HG03469 (cell line): ENCODE results near the gene MEGF6.

Experiments
- ATAC-seq: cut with Tn5 transposase; IDR thresholded peaks from one replicate; pipeline ENCODE4 v1.9.1; 2021; ENCODE audit warnings: mild to moderate bottlenecking, moderate library complexity, moderate number of reproducible peaks; ENCODE audit not compliant: unreplicated experiment

Gene MEGF6

DNA sequence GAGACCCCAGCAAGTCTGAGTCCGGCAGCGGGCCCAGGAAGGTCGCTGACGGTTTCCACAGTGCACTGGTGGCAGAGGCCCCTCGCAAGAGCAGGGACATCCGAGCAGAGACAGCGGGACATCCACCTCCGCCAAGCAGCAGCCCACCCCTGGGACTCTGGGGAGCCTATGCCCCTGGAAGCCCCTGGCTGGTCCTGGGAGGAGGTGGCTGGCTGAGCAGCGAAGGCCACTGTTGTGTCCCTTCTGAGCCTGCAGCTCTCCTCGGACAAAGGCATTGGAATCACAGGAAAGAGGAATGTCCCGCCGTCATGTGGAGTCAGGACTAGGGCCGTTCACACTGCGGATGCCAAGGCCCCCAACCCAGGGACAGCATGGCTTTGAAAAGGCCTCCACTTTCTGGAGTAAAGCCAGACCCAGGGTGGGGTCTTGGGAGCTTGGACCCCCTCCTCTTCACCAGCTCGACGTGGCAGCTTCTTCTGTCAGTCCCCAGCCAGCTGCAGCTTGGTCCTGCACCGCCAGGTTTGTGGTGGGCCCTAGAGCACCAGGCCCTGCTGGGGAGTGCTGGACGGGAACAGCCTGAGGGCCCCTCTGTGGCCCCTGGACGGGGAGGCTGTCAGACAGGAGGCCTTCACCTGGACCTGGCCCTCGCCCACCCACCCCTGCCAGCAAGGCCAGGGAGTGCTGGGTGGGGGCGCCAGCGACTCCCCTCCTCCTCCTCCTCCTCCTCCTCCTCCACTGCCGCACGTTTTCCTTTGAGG is 1.4 kb downstream of the MEGF6 start:
- no peak for ATAC-seq

DNA sequence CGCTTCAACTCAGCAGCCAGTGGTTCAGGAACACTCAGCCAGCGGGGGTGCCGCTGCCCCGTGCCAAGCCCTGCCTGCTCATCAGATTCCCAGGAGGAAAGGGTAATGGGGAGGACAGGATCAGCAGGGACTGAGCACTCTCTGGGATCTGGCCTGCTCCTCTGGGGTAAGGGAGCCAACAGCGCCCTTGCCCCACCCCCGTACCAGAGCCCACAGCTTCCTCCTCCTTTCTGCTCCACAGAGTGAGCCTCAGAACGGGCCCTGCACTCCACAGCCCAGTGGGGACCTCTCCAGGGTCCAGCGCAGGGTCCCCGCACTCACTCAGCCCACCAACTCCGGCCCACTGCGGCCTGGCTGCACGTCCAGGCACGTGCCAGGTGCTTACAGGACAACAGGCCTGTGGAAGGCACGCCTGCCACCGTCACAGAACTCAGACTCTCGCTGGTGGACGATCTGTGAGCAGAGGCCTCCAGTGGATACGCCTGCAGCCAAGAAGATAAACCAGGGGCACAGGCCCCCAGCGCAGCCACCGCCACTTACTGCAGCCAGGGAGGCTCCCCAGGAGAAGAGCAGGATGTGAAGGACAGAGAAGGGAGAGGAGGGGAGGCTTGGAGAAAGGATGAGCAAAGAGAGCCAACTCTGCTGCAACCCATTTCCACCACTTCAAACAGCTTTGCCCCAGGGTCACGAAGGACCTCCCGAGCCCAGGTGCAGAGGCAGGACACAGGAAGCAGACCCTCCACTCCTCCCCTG is 2.1 kb downstream of the MEGF6 start:
- no peak for ATAC-seq

DNA sequence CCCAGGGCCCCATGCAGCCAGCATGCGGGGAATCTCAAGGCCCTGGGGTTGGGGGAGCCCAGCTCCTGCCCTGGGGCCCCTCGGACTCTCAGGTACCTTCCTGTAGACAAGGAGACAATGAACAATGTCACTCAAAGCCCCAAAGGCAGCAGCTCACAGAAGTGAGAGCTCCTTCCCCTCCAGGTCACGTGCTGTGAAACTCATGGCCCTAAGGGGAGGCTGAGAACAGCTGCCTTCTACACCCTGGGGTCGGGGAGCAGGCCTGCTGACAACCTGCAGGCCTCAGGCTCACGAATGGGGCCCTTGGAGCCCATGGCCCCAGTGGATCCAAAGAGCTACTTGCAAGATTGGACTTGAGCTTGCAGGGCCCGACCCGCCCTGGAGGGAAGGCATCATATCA is 3.2 kb downstream of the MEGF6 start:
- ATAC-seq, result no peak

DNA sequence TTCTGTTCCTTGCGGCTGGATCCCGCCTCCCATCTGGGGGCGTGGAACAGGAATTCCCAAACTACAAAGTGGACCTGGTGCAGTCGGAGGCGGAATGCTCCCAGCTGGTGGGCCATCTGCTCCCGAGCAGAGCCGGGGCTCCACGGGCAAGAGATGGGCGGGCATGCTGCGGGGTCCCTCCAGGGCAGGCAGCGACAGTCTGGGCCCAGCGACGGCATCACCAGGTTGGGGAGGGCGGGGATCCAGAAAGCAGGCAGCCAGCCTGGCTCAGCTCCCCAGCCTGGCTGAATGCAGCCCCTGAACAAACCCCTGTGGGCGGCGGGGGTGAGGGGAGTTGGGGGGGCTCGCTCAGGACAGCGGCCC is 3.6 kb downstream of the MEGF6 start:
- no peak for ATAC-seq

DNA sequence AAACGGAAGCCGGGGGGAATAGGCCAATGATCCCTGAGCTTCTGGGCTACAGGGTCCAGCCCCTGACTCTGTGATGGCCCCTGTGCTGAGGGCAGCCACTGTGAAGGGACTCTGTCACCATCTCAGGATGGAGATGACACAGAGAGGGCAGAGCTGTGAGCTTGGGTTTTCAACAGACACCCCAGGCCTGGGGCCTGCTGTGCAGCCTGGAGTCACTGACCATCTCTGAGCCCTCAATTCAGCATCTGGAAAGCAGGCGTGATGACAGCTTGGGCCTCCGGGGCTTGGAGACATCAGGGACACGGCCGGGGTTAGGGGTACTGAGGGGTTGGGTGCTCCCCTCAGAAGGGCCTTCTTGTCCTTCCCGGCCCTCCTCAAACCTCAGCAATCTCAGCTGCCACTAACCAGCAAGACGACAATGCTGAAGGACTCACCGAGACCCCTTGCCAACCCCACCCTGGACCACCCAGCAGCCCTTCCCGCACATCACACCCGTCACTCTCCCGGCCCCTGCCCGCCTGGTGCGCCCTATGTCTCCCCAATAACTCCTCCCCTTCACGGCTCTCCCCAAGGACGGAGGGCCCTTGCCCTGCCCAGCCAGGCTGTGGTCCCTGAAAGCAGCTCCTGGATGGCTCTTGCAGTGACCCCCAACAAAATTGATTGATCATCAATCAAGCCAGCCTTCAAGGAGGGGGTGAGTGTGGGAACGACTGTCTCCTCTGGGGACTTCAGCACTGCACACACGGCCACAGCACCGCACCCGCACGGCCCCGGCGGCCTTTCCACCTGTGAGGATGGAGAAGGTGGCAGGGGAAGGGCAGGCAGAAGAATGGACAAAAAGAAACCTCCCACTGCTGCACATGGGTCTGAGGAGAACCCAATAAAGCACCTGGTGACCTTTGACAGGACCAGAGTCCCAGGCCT is 4.3 kb downstream of the MEGF6 start:
- no peak for ATAC-seq

DNA sequence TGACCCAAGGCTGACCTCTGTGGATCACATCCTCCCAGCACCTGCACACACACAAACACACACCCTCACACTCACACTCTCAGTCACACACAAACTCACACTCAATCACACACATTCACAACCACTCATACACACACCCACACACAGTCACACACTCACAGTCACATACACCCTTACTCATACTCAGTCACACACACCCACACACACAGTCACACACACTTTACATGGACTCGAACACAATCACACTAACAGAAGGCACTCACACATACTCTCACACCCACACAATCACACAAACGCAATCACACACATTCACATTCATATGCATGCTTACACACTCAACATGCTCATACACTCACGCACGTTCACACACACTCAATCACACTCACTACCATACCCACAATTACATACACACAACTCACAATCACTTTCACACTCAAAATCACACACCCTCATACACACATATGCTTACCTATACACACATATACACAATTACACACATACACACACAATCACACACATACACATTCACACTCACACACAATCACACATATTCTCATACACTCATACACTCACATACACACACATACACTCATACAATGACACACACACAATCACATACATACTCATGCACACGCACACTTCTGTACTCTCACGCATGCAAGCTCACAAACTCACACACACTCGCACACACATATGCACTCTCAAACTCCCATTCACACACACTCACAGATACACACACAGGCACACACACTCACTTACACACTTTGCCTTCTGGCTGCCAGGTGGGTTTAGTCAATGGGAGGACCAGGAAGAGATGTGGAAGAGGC is 6.1 kb downstream of the MEGF6 start:
- no peak for ATAC-seq

GRCh38 chr1:3604468-3604974 is 6.8 kb downstream of the MEGF6 start:
- no peak for ATAC-seq

GRCh38 chr1:3603571-3604467 is 7.5 kb downstream of the MEGF6 start:
- ATAC-seq, result no peak

DNA sequence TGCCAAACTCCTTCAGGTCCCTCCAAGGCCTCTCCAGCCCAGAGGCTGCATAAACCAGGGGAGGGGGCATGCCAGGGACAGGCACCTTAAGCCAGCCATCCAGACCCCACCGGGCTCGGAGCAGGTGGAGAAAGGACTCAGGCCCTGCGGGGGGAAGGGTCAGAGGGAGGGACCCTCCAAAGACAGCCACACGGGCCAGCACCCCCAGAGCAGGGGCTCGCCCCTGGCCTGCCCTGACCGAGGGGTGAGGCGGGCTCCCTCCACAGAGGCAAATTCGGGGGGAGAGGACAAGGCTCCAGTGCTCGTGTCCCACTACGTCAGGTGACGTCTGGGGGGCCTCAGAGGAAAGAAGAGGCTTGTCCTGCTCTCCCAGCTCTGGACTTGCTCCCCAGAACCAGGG is 8.2 kb downstream of the MEGF6 start:
- ATAC-seq, result no peak

GRCh38 chr1:3602375-3602774 is 8.9 kb downstream of the MEGF6 start:
- no peak for ATAC-seq

- ATAC-seq, result no peak
These were observed 9.6 kb downstream of the MEGF6 start for GRCh38 chr1:3601743-3602142.

- no peak for ATAC-seq
These were observed 11.0 kb downstream of the MEGF6 start for GRCh38 chr1:3600354-3600753.

DNA sequence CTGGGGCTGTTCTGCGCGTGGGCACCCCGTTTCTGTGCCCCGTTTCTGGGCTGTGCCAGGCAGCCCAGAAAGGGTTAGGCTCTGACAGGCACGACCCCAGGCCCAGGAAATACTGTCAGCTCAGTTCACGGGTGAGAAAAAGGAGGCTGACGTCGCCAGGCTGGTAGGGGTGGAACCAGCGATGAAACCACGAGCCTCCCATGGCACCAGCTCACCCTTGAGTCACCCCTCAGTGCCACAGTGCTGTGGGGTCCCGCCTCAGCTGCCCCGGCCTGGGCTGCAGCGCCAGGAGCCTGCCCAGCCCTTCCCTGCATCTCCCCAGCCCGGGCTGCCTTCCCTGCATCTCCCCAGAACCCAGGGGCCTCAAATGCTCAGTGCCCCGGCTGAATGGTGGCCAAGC is 11.5 kb downstream of the MEGF6 start:
- ATAC-seq, result no peak

GRCh38 chr1:3599286-3599811 is 12.0 kb downstream of the MEGF6 start:
- no peak for ATAC-seq

GRCh38 chr1:3598522-3599285 is 12.6 kb downstream of the MEGF6 start:
- no peak for ATAC-seq

- no peak for ATAC-seq
These were observed 13.2 kb downstream of the MEGF6 start for GRCh38 chr1:3598051-3598491.

- ATAC-seq, result no peak
These were observed 13.7 kb downstream of the MEGF6 start for GRCh38 chr1:3597599-3597964.
